Pancreas (tissue), 10 donors: ENCODE data around the gene PGF. TPM values are rescaled to one million over a fixed set of nuclear protein-coding genes. Genes with fewer than 3 reads are reported as not detected.
A peak's percentile ranks its signal among the peaks of the same experiment; 100 is the strongest.

Experiments
- ATAC-seq, 4 donors: fragments of 200-7000 bp; cut with Tn5 transposase; one replicate each; pipeline versions ENCODE4 v1.8.0 to v1.9.1; 2020; ENCODE audit warnings: mild to moderate bottlenecking in 4 of 4, moderate library complexity in 4 of 4
- DNase-seq, 6 donors: peaks; one replicate each; pipeline ENCODE4 v3.0.0-alpha.2; 2020
- FAIRE-seq: peaks from 2 replicates; lab custom pipeline; 2012; peaks lifted over from hg19 to GRCh38; lab: Jason Lieb, UNC
- H3K27ac ChIP-seq, 4 donors: fragments of 200-600 bp; sonication (generic); 1 replicate in 3 of 4; 2 replicates in 1 of 4; pipeline versions ENCODE4 v1.5.0 to v1.8.0; 2020
- H3K27me3 ChIP-seq, 4 donors: fragments of 200-600 bp; one replicate each; pipeline ENCODE4 v1.8.0; 2021
- H3K36me3 ChIP-seq, 3 donors: fragments of 200-600 bp; sonication (generic) in 1 of 3; one replicate each; pipeline versions ENCODE4 v1.5.0 to v1.8.0; 2020 to 2021
- H3K4me1 ChIP-seq, 3 donors: fragments of 200-600 bp; one replicate each; pipeline ENCODE4 v1.8.0; 2021
- H3K4me3 ChIP-seq, 4 donors: fragments of 200-600 bp; sonication (generic) in 2 of 4; one replicate each; pipeline versions ENCODE4 v1.5.0 to v1.8.0; 2020 to 2021
- H3K9me3 ChIP-seq, 4 donors: fragments of 200-600 bp; one replicate each; pipeline ENCODE4 v1.8.0; 2021
- CTCF ChIP-seq, 4 donors: fragments of 200-600 bp; sonication (generic) in 3 of 4; IDR thresholded peaks; one replicate each; pipeline versions ENCODE4 v1.5.0 to v1.8.0; 2021; ENCODE audit warnings: antibody characterized with exemption in 4 of 4
- WGBS, 2 donors: extraction: QIAGEN DNeasy Blood & Tissue Kit; methylation state at CpG; one replicate each; pipeline ENCODE4 v1.1.7; 2013; 5-methylcytosine and 5-hydroxymethylcytosine counted together
- intact Hi-C, 3 donors: fragments of 100-400 bp; cut with DNase I; formaldehyde crosslinking; loops; one replicate each; pipeline versions ENCODE4 v1.11.1 to v1.14.2; 2022
- polyA plus RNA-seq, 2 donors: library from polyadenylated mRNA; stranded (reverse); fragments of 200-250 nt; gene quantifications; one replicate each; pipeline ENCODE4 v1.2.3, GENCODE V29; 2013
- total RNA-seq, 6 donors: library from RNA; stranded (reverse); fragmentation: NEBNext Ultra II Directional in 4 of 6; extraction: Animal tissue kit (Norgen Biotek cat#: 25700) in 4 of 6; gene quantifications; one replicate each; pipeline versions ENCODE4 v1.2.1 to v1.2.4, GENCODE V29; 2021 to 2023
- donor health status: healthy with polysubstance abuse.
- donor health status: DM: no; HTN: no; CAD: no; lungs with moderate emphysema.
- donor health status: DM: no; HTN: no; CAD: no.
- donor health status: control.
- donor health status: control.
- donor health status: Bipolar disorder and iron deficiency.
- donor health status: DM: yes; HTN: yes; CAD: no.
- donor health status: DM: no; HTN: no; CAD: no.
- donor health status: DM: no; HTN: no; CAD: no.
- donor health status: DM: yes; HTN: yes; CAD: no.

The PGF gene
- total and polyA plus RNA-seq, 8 donors = 0.73 to 4.7 (median 1.6) TPM

GRCh38 chr14:74968811-74969210, 13.4 kb upstream of the PGF start:
- Histone ChIP-seq H3K4me3 (no peak overlapping the region), H3K27me3 (no peaks in the 10 kb centered on the region), H3K4me1 (no peaks in the 10 kb centered on the region), H3K27ac (no peak overlapping the region), H3K36me3 (no peaks in the 10 kb centered on the region), H3K9me3 (no peaks in the 10 kb centered on the region)
- 47 to 62% methylated on average over 1 of the region's 1 CpG for whole genome bisulfite sequencing, 2 donors
- intact Hi-C loops = no loop called here
- FAIRE-seq = no peak
- no peak for DNase-seq
- no peak for TF ChIP-seq CTCF (IDR thresholded peaks at IDR 0.05)
- no peak for ATAC-seq

GRCh38 chr14:74965486-74966153, 10.2 kb upstream of the PGF start:
- intact Hi-C loops = no loop called here
- H3K9me3 ChIP-seq = no peaks in the 10 kb centered on the region
- no peak for FAIRE-seq
- no peaks in the 10 kb centered on the region for H3K36me3 ChIP-seq
- no peak for TF ChIP-seq CTCF (IDR thresholded peaks at IDR 0.05)
- no peak overlapping the region for H3K27ac ChIP-seq
- H3K4me3 ChIP-seq = no peak overlapping the region
- WGBS, 2 donors = 68 to 77% methylated on average over 5 of the region's 5 CpGs
- H3K27me3 ChIP-seq = no peaks in the 10 kb centered on the region
- DNase-seq = no peak
- ATAC-seq = peak in 1 of 4 donors; percentile 42
- no peaks in the 10 kb centered on the region for H3K4me1 ChIP-seq

- TF ChIP-seq CTCF (IDR thresholded peaks at IDR 0.05) = no peak
- no peaks in the 10 kb centered on the region for H3K9me3 ChIP-seq
- H3K27ac ChIP-seq = no peak overlapping the region
- H3K36me3 ChIP-seq = no peaks in the 10 kb centered on the region
- peak in 1 of 4 donors; percentile 26 for ATAC-seq
- intact Hi-C loops = no loop called here
- DNase-seq = no peak
- H3K4me3 ChIP-seq = no peak overlapping the region
- FAIRE-seq = no peak
- H3K4me1 ChIP-seq = no peaks in the 10 kb centered on the region
- 55 to 64% methylated on average over 4 of the region's 4 CpGs for WGBS, 2 donors
- no peaks in the 10 kb centered on the region for H3K27me3 ChIP-seq
Measured at GRCh38 chr14:74964787-74965485, 9.5 kb upstream of the PGF start.

GRCh38 chr14:74963705-74964271, 8.4 kb upstream of the PGF start:
- no peaks in the 10 kb centered on the region for H3K4me1 ChIP-seq
- H3K27ac ChIP-seq = no peak overlapping the region
- intact Hi-C loops = no loop called here
- DNase-seq (no peak), ATAC-seq (peak in 1 of 4 donors; percentile 15), FAIRE-seq (no peak)
- H3K36me3 ChIP-seq = no peaks in the 10 kb centered on the region
- TF ChIP-seq CTCF (IDR thresholded peaks at IDR 0.05) = no peak
- no peaks in the 10 kb centered on the region for H3K27me3 ChIP-seq
- WGBS, 2 donors = 47 to 52% methylated on average over 9 of the region's 9 CpGs
- no peak overlapping the region for H3K4me3 ChIP-seq
- H3K9me3 ChIP-seq = no peaks in the 10 kb centered on the region
